Endodermal cell (in vitro differentiated cells): Measurements from ENCODE around the gene TBL1X. TPM values are rescaled to one million over a fixed set of nuclear protein-coding genes. Genes with fewer than 3 reads are reported as not detected.
"Not testable (repeated sequence)": the region's sequence is repeated elsewhere in the genome, so short reads cannot be mapped to it uniquely, and the experiment has no call there.

Experiments
- DNase-seq: peaks from one replicate; pipeline ENCODE4 v3.0.0-alpha.2; 2017
- H3K27ac ChIP-seq: 2 replicates; pipeline ENCODE4 v1.5.1; 2013; ENCODE audit warnings: mild to moderate bottlenecking, low read depth, low read length, moderate library complexity
- H3K27me3 ChIP-seq: 2 replicates; pipeline ENCODE4 v1.6.1; 2013; ENCODE audit warnings: mild to moderate bottlenecking, low read length, moderate library complexity; ENCODE audit not compliant: insufficient read depth, control insufficient read depth, poor library complexity, severe bottlenecking
- H3K36me3 ChIP-seq: 2 replicates; pipeline ENCODE4 v1.7.0; 2013; ENCODE audit warnings: mild to moderate bottlenecking, low read length, moderate library complexity; ENCODE audit not compliant: control insufficient read depth, insufficient read depth
- H3K4me1 ChIP-seq: one replicate; pipeline ENCODE4 v1.7.0; 2013; ENCODE audit warnings: low read length; ENCODE audit not compliant: control insufficient read depth, insufficient read depth
- H3K4me3 ChIP-seq: 2 replicates; pipeline ENCODE4 v1.5.1; 2013; ENCODE audit warnings: mild to moderate bottlenecking, low read length, moderate library complexity
- H3K9ac ChIP-seq: 2 replicates; pipeline ENCODE4 v1.6.1; 2013; ENCODE audit warnings: mild to moderate bottlenecking, low read length, moderate library complexity; ENCODE audit not compliant: poor library complexity, severe bottlenecking; ENCODE audit errors: extremely low read depth
- H3K9me3 ChIP-seq: 2 replicates; pipeline ENCODE4 v1.6.1; 2013; ENCODE audit warnings: mild to moderate bottlenecking, low read length, moderate library complexity; ENCODE audit not compliant: control insufficient read depth
- H3K27ac Mint-ChIP-seq: 2 replicates; pipeline ENCODE4 v1.8.0; 2020; ENCODE audit warnings: mixed read lengths
- H3K27me3 Mint-ChIP-seq: 2 replicates; pipeline ENCODE4 v1.8.0; 2021; ENCODE audit warnings: mild to moderate bottlenecking, mixed read lengths; ENCODE audit not compliant: insufficient read depth
- H3K36me3 Mint-ChIP-seq: 2 replicates; pipeline ENCODE4 v1.8.0; 2020; ENCODE audit warnings: low read depth, mixed read lengths
- H3K4me1 Mint-ChIP-seq: 2 replicates; pipeline ENCODE4 v1.8.0; 2020; ENCODE audit warnings: mixed read lengths
- H3K4me3 Mint-ChIP-seq: 2 replicates; pipeline ENCODE4 v1.8.0; 2020; ENCODE audit warnings: mild to moderate bottlenecking, moderate library complexity, mixed read lengths
- H3K9me3 Mint-ChIP-seq: 2 replicates; pipeline ENCODE4 v1.8.0; 2020; ENCODE audit warnings: mild to moderate bottlenecking, mixed read lengths
- WGBS, 2 experiments: methylation state at CpG; one replicate each; pipeline versions ENCODE4 v1.1.5 to v1.1.7; 2013; ENCODE audit warnings: missing lambda C conversion rate in 2 of 2, mixed read lengths in 1 of 2; ENCODE audit not compliant: insufficient coverage in 1 of 2, insufficient read length in 1 of 2; 5-methylcytosine and 5-hydroxymethylcytosine counted together
- total RNA-seq, 2 donors: library from RNA; stranded (reverse); fragmentation: NEBNext Ultra II Directional in 1 of 2; extraction: Animal tissue kit (Norgen Biotek cat#: 25700) in 1 of 2; gene quantifications; 2 replicates in 1 of 2; 3 replicates in 1 of 2; pipeline ENCODE4 v1.2.1, GENCODE V29; 2021
- TF ChIP-seq, protein P1 (sequence below): fragments of 200-600 bp; sonication (generic); conservative IDR thresholded peaks from 2 replicates; pipeline ENCODE4 v1.5.0; 2021; ENCODE audit warnings: antibody characterized with exemption, mild to moderate bottlenecking

Gene TBL1X
- total RNA-seq, 2 donors from 2014 or later = 19.1 to 24.1 TPM

DNA sequence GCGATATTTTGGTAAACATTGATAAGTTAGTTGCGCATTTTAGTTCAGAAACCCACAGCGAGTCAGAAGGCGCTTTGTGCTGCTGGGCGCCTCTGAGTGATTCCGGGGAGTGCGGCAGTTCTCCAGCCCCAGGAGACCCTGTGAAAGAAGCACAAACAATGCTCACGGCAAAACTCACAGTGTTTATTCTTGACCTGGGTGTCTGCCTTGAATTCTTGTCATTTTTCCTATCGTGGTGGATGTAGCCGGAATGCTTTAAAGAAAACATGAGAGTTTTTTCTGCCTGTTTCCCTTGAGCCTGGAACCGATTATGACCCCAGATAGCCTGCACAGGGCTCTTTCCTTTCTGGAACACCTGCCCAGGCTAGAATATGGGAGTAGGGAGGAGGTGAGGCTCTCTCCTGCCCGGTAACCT is 6.7 kb downstream of the TBL1X start:
- H3K4me3 ChIP-seq = no peak overlapping the region
- WGBS, 2 experiments = 92% methylated on average over 12 of the region's 12 CpGs; no CpG with 5 or more reads in 1 of the 2 experiments
- H3K9me3 ChIP-seq = no peaks in the 10 kb centered on the region
- no peak for DNase-seq
- H3K27me3 Mint-ChIP-seq = peaks cover 6% of the 10 kb centered on the region
- H3K4me3 Mint-ChIP-seq = no peak overlapping the region
- peaks cover 14% of the 10 kb centered on the region for H3K4me1 Mint-ChIP-seq
- TF ChIP-seq, protein P1, sequence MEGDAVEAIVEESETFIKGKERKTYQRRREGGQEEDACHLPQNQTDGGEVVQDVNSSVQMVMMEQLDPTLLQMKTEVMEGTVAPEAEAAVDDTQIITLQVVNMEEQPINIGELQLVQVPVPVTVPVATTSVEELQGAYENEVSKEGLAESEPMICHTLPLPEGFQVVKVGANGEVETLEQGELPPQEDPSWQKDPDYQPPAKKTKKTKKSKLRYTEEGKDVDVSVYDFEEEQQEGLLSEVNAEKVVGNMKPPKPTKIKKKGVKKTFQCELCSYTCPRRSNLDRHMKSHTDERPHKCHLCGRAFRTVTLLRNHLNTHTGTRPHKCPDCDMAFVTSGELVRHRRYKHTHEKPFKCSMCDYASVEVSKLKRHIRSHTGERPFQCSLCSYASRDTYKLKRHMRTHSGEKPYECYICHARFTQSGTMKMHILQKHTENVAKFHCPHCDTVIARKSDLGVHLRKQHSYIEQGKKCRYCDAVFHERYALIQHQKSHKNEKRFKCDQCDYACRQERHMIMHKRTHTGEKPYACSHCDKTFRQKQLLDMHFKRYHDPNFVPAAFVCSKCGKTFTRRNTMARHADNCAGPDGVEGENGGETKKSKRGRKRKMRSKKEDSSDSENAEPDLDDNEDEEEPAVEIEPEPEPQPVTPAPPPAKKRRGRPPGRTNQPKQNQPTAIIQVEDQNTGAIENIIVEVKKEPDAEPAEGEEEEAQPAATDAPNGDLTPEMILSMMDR = no peak
- no peak overlapping the region for H3K27ac ChIP-seq
- no peak overlapping the region for H3K9ac ChIP-seq
- H3K27me3 ChIP-seq = no peaks in the 10 kb centered on the region
- H3K9me3 Mint-ChIP-seq = peaks cover 51% of the 10 kb centered on the region
- no peaks in the 10 kb centered on the region for H3K36me3 ChIP-seq
- H3K4me1 ChIP-seq = no peaks in the 10 kb centered on the region
- H3K36me3 Mint-ChIP-seq = peaks cover 2% of the 10 kb centered on the region
- H3K27ac Mint-ChIP-seq = no peak overlapping the region

DNA sequence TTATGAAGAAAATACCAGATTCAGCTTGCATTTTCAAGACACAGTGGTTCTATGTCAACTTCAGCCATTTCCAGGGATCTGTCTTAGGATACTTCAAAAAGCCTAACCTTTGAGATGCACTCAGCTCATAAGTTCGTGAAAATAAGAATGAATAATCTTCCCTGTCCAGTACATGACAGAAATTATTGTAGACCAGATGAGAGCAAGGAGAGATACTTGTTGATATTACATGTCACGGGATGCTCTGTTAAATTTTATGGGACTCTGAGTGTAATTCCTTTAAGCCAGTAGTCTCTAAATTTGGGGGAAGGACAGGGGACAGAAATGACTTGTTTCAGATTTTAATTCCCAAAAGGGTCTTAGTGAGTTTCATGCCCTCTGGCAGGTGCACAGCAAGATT is 8.8 kb downstream of the TBL1X start:
- TF ChIP-seq, protein P1 = no peak
- H3K27ac Mint-ChIP-seq = no peak overlapping the region
- Histone ChIP-seq H3K27ac (no peak overlapping the region), H3K4me3 (no peak overlapping the region), H3K9me3 (no peaks in the 10 kb centered on the region), H3K4me1 (no peaks in the 10 kb centered on the region), H3K27me3 (no peaks in the 10 kb centered on the region), H3K9ac (no peak overlapping the region), H3K36me3 (no peaks in the 10 kb centered on the region)
- H3K9me3 Mint-ChIP-seq = peaks cover 52% of the 10 kb centered on the region
- H3K4me3 Mint-ChIP-seq = no peak overlapping the region
- no peaks in the 10 kb centered on the region for H3K27me3 Mint-ChIP-seq
- WGBS, 2 experiments = 81% methylated on average over 2 of the region's 2 CpGs; no CpG with 5 or more reads in 1 of the 2 experiments
- peaks cover 2% of the 10 kb centered on the region for H3K36me3 Mint-ChIP-seq
- DNase-seq = no peak
- peaks cover 12% of the 10 kb centered on the region for H3K4me1 Mint-ChIP-seq

DNA sequence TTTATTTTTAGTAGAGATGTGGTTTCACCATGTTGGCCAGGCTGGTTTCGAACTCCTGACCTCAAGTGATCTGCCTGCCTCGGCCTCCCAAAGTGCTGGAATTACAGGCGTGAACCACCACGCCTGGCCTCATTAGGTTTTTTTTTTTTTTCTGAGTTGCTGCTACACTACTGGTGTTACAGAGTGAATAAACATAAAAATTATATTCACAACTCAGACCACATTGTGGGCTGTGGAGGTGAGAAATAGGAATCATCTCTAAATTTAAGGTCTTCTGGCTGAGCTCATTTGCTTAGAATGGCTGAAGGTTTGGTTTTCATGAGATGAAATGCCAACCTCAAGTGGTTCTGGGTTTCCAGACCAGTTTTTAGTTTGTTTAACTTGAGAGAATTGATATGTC is 10.6 kb downstream of the TBL1X start:
- not testable (repeated sequence) for H3K27me3 ChIP-seq, H3K36me3 ChIP-seq, H3K27ac ChIP-seq, H3K4me3 Mint-ChIP-seq, H3K27me3 Mint-ChIP-seq, H3K36me3 Mint-ChIP-seq, DNase-seq, H3K4me1 ChIP-seq, H3K27ac Mint-ChIP-seq, H3K4me3 ChIP-seq, H3K9me3 ChIP-seq, H3K9ac ChIP-seq
- WGBS, 2 experiments = 100% methylated on average over 2 of the region's 4 CpGs; no CpG with 5 or more reads in 1 of the 2 experiments
- Mint-ChIP-seq H3K4me1 (peaks cover 12% of the 10 kb centered on the region), H3K9me3 (peaks cover 59% of the 10 kb centered on the region)

DNA sequence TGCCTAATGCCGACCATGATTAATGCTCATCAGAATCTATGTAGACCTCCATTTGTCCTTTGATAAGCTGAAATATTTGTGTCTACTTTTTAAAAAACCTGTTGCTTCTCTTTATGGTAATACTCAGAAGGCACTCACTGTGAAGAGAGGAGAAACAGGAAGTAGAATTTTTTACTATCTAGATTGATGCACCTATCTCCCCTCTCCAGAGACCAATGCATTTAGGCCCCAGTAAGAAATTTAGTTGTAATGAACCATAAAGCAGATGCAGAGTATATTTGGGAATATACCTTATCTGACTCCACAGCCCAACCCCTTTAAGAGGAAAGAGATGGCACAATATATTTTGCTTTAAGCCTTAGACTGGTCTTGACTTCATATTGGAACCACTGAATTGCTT is 11.1 kb downstream of the TBL1X start:
- H3K4me3 Mint-ChIP-seq = no peak overlapping the region
- H3K27ac Mint-ChIP-seq = no peak overlapping the region
- H3K27me3 Mint-ChIP-seq = no peaks in the 10 kb centered on the region
- H3K9me3 Mint-ChIP-seq = peaks cover 59% of the 10 kb centered on the region
- no peaks in the 10 kb centered on the region for H3K36me3 ChIP-seq
- no peak overlapping the region for H3K27ac ChIP-seq
- no peak overlapping the region for H3K9ac ChIP-seq
- H3K4me3 ChIP-seq = no peak overlapping the region
- peaks cover 12% of the 10 kb centered on the region for H3K4me1 Mint-ChIP-seq
- H3K27me3 ChIP-seq = no peaks in the 10 kb centered on the region
- no peak for DNase-seq
- H3K36me3 Mint-ChIP-seq = peaks cover 8% of the 10 kb centered on the region
- H3K9me3 ChIP-seq = no peaks in the 10 kb centered on the region
- WGBS, 2 experiments = 100% methylated on average over 1 of the region's 1 CpG
- no peaks in the 10 kb centered on the region for H3K4me1 ChIP-seq
- TF ChIP-seq, protein P1 = no peak
